K562 (cell line): ENCODE data around the gene CCR5AS.
A peak's percentile ranks its signal among the peaks of the same experiment; 100 is the strongest.

Experiments used
- ATAC-seq: fragments of 200-7000 bp; cut with Tn5 transposase; 3 replicates; pipeline ENCODE4 v1.9.1; 2020; ENCODE audit warnings: moderate library complexity
- BruUV-seq: library from RNA; stranded (reverse); fragments of 400-500 nt; replicated peaks from 2 replicates; lab custom pipeline; 2021; lab: Mats Ljungman, UMichigan
- CTCF ChIA-PET: fragments of 300-600 bp; formaldehyde crosslinking; extraction: SDS; loops from one replicate; lab custom pipeline; 2021; ENCODE audit warnings: low intra/inter-chr PET ratio; lab: Yijun Ruan, JAX
- POLR2A ChIA-PET: fragments of 300-600, 350-650 bp; sonication (Branson Sonifier 250); formaldehyde crosslinking; extraction: SDS; loops from one replicate; lab custom pipeline; 2021; ENCODE audit warnings: antibody characterized with exemption, inconsistent platforms; lab: Yijun Ruan, JAX
- DNase-seq, 4 experiments: peaks; one replicate each; pipeline versions ENCODE4 v3.0.0 to v3.0.0-alpha.2; 2011 to 2018; ENCODE audit warnings: low spot score in 3 of 4, mixed read lengths in 3 of 4; ENCODE audit errors: extremely low read depth in 1 of 4
- FAIRE-seq: peaks from 2 replicates; lab custom pipeline; 2011; peaks lifted over from hg19 to GRCh38; lab: Jason Lieb, UNC
- H2AFZ ChIP-seq: 2 replicates; pipeline ENCODE4 v1.6.0; 2011; ENCODE audit warnings: low read depth, low read length, control low read depth, inconsistent platforms
- H3K27ac ChIP-seq: fragments of 200-600 bp; 3 replicates; pipeline ENCODE4 v1.8.0; 2011; ENCODE audit warnings: low read depth, mild to moderate bottlenecking, control low read depth, inconsistent platforms, low read length, moderate library complexity, mixed read lengths; ENCODE audit errors: extremely low read depth
- H3K27me3 ChIP-seq, 2 experiments: fragments of 300-600 bp in 1 of 2; 2 replicates in 1 of 2; 3 replicates in 1 of 2; pipeline versions ENCODE4 v1.6.0 to v1.8.0; 2011; ENCODE audit warnings: inconsistent platforms in 2 of 2, low read length in 2 of 2, mild to moderate bottlenecking in 1 of 2, mixed read lengths in 1 of 2, moderate library complexity in 1 of 2; ENCODE audit not compliant: control insufficient read depth in 2 of 2, insufficient read depth in 2 of 2
- H3K36me3 ChIP-seq: fragments of 300-600 bp; 3 replicates; pipeline ENCODE4 v1.8.0; 2011; ENCODE audit warnings: mild to moderate bottlenecking, low read length, inconsistent platforms; ENCODE audit not compliant: control insufficient read depth, insufficient read depth
- H3K4me1 ChIP-seq, 2 experiments: fragments of 200-600 bp in 1 of 2; replicated peaks in 1 of 2; 2 replicates in 1 of 2; 3 replicates in 1 of 2; pipeline versions ENCODE4 v1.5.1 to v1.8.0; 2011; ENCODE audit warnings: inconsistent platforms in 2 of 2, low read length in 2 of 2, mild to moderate bottlenecking in 1 of 2, mixed read lengths in 1 of 2, moderate library complexity in 1 of 2; ENCODE audit not compliant: control insufficient read depth in 2 of 2, insufficient read depth in 2 of 2
- H3K4me2 ChIP-seq: 2 replicates; pipeline ENCODE4 v1.6.1; 2011; ENCODE audit warnings: low read length, control low read depth, inconsistent platforms, mixed read lengths; ENCODE audit not compliant: insufficient read depth
- H3K4me3 ChIP-seq: fragments of 200-600 bp; sonication (generic), shearing (Covaris generic); 2 replicates; pipeline ENCODE4 v1.5.1; 2016; ENCODE audit warnings: control low read depth, inconsistent platforms
- H3K79me2 ChIP-seq: fragments of 200-600 bp; 3 replicates; pipeline ENCODE4 v1.8.0; 2011; ENCODE audit warnings: low read length, inconsistent platforms; ENCODE audit not compliant: control insufficient read depth, insufficient read depth
- H3K9ac ChIP-seq, 2 experiments: 2 replicates each; pipeline versions ENCODE4 v1.6.0 to v1.6.1; 2011; ENCODE audit warnings: low read depth in 2 of 2, low read length in 2 of 2, control low read depth in 1 of 2, inconsistent platforms in 1 of 2, mild to moderate bottlenecking in 1 of 2, mixed read lengths in 1 of 2; ENCODE audit not compliant: insufficient read depth in 1 of 2
- H3K9me1 ChIP-seq: one replicate; pipeline ENCODE4 v1.6.0; 2011; ENCODE audit warnings: inconsistent platforms, mild to moderate bottlenecking, low read length, moderate library complexity; ENCODE audit not compliant: control insufficient read depth, insufficient read depth
- H3K9me3 ChIP-seq: replicated peaks from 2 replicates; pipeline ENCODE4 v1.5.1; 2011; ENCODE audit warnings: low read depth, low read length, inconsistent platforms; ENCODE audit not compliant: control insufficient read depth, insufficient read depth
- H4K20me1 ChIP-seq: replicated peaks from 2 replicates; pipeline ENCODE4 v1.6.1; 2011; ENCODE audit warnings: low read length, inconsistent platforms, mixed read lengths; ENCODE audit not compliant: control insufficient read depth, insufficient read depth
- CEBPB ChIP-seq: fragments of 450-650 bp; IDR thresholded peaks from 2 replicates; pipeline ENCODE4 v1.6.1; 2016; ENCODE audit warnings: missing genetic modification characterization, missing compliant biosample characterization
- CEBPG ChIP-seq, 3 experiments: fragments of 200-800 bp in 1 of 3; sonication (Bioruptor generic) in 1 of 3; sonication (generic) in 1 of 3; formaldehyde crosslinking in 1 of 3; IDR thresholded peaks in 2 of 3; conservative IDR thresholded peaks in 1 of 3; 2 replicates each; pipeline versions ENCODE4 v1.6.1 to v1.8.0; 2016 to 2022; ENCODE audit warnings: missing compliant biosample characterization in 2 of 3, missing genetic modification characterization in 2 of 3, mild to moderate bottlenecking in 1 of 3, missing genetic modification reagents in 1 of 3
- GTF2E2 ChIP-seq: fragments of 200-800 bp; sonication (Bioruptor generic); IDR thresholded peaks from 2 replicates; pipeline ENCODE4 v1.6.1; 2016; ENCODE audit warnings: missing genetic modification characterization, missing compliant biosample characterization
- LCOR ChIP-seq: sonication (generic); formaldehyde crosslinking; IDR thresholded peaks from 2 replicates; pipeline ENCODE4 v1.8.0; 2022; ENCODE audit warnings: mild to moderate bottlenecking, missing genetic modification reagents
- NELFE ChIP-seq: IDR thresholded peaks from 2 replicates; pipeline ENCODE4 v1.6.1; 2011; ENCODE audit warnings: mild to moderate bottlenecking; ENCODE audit not compliant: insufficient read depth, insufficient read length
- SRSF1 ChIP-seq: fragments of 200-400 bp; formaldehyde crosslinking; IDR thresholded peaks from 2 replicates; pipeline ENCODE4 v1.6.1; 2017; ENCODE audit warnings: mild to moderate bottlenecking, low read depth, low read length, moderate library complexity
- SRSF7 ChIP-seq: fragments of 200-400 bp; formaldehyde crosslinking; optimal IDR thresholded peaks from 2 replicates; pipeline ENCODE3; 2017; ENCODE audit warnings: mild to moderate bottlenecking, low read depth, low read length
- THRAP3 ChIP-seq: fragments of 450-650 bp; IDR thresholded peaks from 2 replicates; pipeline ENCODE4 v1.6.1; 2016; ENCODE audit warnings: mild to moderate bottlenecking, inconsistent platforms, borderline replicate concordance
- ZNF778 ChIP-seq: fragments of 450-650 bp; formaldehyde crosslinking; IDR thresholded peaks from 2 replicates; pipeline ENCODE4 v1.4.0; 2020; ENCODE audit warnings: mild to moderate bottlenecking, moderate library complexity
- WGBS: fragments of 100-300 bp; shearing (Covaris generic); methylation state at CpG from one replicate; pipeline ENCODE4 v1.1.6; 2016; ENCODE audit warnings: low coverage, mixed read lengths; ENCODE audit not compliant: insufficient coverage; ENCODE audit errors: missing lambda C conversion rate; 5-methylcytosine and 5-hydroxymethylcytosine counted together
- in situ Hi-C: fragments of 300-500 bp; cut with MboI; formaldehyde crosslinking; loops from 4 replicates; pipeline ENCODE4 v1.15.0; 2018; ENCODE audit warnings: inconsistent platforms, mixed read lengths
- intact Hi-C: fragments of 100-400 bp; cut with micrococcal nuclease; formaldehyde crosslinking; loops from 2 replicates; pipeline ENCODE4 v1.14.2; 2022
- TF ChIP-seq, protein P1 (sequence below): fragments of 250-450 bp; sonication (Bioruptor Pico); IDR thresholded peaks from 2 replicates; pipeline ENCODE4 v1.5.0; 2022; ENCODE audit warnings: mild to moderate bottlenecking

The CCR5AS gene

DNA sequence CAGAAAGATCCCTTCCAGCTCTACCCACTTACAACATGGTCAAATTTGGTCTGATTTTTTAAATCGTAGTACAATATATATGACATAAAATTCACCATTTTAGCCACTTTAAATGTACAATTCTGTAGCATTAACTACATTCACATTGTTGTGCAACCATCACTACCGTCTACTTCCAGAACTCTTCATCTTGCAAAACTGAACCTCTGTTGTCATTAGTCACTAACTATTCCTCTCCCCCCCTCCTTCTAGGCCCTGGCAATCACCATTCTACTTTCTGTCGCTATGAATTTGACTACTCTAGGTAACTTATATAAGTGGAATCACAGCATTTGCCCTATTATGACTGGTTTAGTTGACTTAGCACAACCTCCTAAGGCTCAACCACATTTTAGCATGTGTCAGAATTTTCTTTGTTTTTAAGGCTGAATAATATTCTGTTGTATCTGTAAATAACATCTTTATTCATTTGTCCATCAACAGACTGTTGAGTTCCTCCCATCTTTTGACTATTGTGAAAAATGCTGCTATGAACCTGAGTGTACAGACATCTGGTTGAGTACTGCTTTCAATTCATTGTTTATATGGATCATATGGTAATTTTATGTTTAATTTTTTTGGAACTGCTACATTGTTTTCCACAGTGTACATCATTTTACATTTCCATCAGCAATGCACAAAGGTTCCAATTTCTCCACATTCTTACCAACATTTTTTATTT lies 88.5 kb downstream of the CCR5AS start:
- no TSS peak for BruUV-seq
- WGBS = 1% methylated on average over 3 of the region's 3 CpGs
- H4K20me1 ChIP-seq = no peaks in the 10 kb centered on the region
- H3K27ac ChIP-seq = no peak overlapping the region
- H3K27me3 ChIP-seq = no peaks in the 10 kb centered on the region
- peak; percentile 36; the same call in 1 of the 2 replicates for TF ChIP-seq CEBPB
- no peak for TF ChIP-seq CEBPG (CRISPR knock-in tag; IDR thresholded peaks at IDR 0.05)
- TF ChIP-seq CEBPG (tag; conservative IDR thresholded peaks at IDR 0.05 in 1 of 2, IDR thresholded peaks at IDR 0.05 in 1 of 2) = peak in 1 of 2 experiments; percentile 36; a peak in 1 of 4 replicates
- TF ChIP-seq SRSF7 = no peak
- ATAC-seq (no peak), FAIRE-seq (no peak), DNase-seq (no peak)
- POLR2A ChIA-PET = no interaction called here
- H2AFZ ChIP-seq = no peak overlapping the region
- in situ Hi-C loops (no loop called here), intact Hi-C loops (no loop called here)
- H3K79me2 ChIP-seq = no peaks in the 10 kb centered on the region
- no peak overlapping the region for H3K9ac ChIP-seq
- H3K4me2 ChIP-seq = no peak overlapping the region
- no peaks in the 10 kb centered on the region for H3K36me3 ChIP-seq
- H3K4me1 ChIP-seq = no peaks in the 10 kb centered on the region
- no peak overlapping the region for H3K4me3 ChIP-seq
- CTCF ChIA-PET = no interaction called here
- H3K9me1 ChIP-seq = no peaks in the 10 kb centered on the region
- H3K9me3 ChIP-seq = no peaks in the 10 kb centered on the region

DNA sequence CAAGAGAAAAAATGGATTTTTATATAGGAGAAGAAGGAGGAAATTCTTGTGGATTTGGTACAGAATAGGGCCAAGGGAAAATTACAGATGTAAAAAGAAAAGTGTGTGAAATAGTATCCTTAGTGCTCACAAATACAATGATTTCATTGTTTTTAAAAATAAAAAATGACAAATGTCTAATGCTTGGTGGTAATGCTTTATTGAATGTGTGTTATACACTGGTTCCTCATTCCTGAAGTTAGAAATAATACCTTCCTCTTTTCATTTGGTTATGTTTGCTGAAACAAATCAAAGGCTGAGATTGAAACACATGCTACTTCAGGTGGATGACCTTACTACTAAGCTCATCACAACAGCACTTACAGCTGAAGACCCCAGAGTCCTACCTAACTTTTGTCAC lies 90.7 kb downstream of the CCR5AS start:
- ATAC-seq (no peak), DNase-seq (no peak), FAIRE-seq (no peak)
- intact Hi-C loops (no loop called here), in situ Hi-C loops (no loop called here)
- Histone ChIP-seq H3K9ac (no peak overlapping the region), H3K36me3 (no peaks in the 10 kb centered on the region), H3K4me1 (no peaks in the 10 kb centered on the region), H3K4me3 (no peak overlapping the region), H3K27ac (no peak overlapping the region), H3K4me2 (no peak overlapping the region), H3K27me3 (no peaks in the 10 kb centered on the region), H3K9me1 (no peaks in the 10 kb centered on the region), H3K79me2 (no peaks in the 10 kb centered on the region), H4K20me1 (no peaks in the 10 kb centered on the region), H3K9me3 (no peaks in the 10 kb centered on the region), H2AFZ (no peak overlapping the region)
- ChIA-PET CTCF (no interaction called here), POLR2A (interaction anchor here (0.6 kb wide), 2 partner anchors 154 to 218 kb away, joined by 3 read pairs; no protein-coding TSS in a partner anchor)
- BruUV-seq = no TSS peak
- TF ChIP-seq THRAP3 = no peak
- no peak for TF ChIP-seq NELFE
- no peak for TF ChIP-seq ZNF778 (CRISPR knock-in tag)
- TF ChIP-seq LCOR (CRISPR knock-in tag) = no peak
- no peak for TF ChIP-seq SRSF1
- TF ChIP-seq GTF2E2 (tag) = no peak
- TF ChIP-seq, protein P1, sequence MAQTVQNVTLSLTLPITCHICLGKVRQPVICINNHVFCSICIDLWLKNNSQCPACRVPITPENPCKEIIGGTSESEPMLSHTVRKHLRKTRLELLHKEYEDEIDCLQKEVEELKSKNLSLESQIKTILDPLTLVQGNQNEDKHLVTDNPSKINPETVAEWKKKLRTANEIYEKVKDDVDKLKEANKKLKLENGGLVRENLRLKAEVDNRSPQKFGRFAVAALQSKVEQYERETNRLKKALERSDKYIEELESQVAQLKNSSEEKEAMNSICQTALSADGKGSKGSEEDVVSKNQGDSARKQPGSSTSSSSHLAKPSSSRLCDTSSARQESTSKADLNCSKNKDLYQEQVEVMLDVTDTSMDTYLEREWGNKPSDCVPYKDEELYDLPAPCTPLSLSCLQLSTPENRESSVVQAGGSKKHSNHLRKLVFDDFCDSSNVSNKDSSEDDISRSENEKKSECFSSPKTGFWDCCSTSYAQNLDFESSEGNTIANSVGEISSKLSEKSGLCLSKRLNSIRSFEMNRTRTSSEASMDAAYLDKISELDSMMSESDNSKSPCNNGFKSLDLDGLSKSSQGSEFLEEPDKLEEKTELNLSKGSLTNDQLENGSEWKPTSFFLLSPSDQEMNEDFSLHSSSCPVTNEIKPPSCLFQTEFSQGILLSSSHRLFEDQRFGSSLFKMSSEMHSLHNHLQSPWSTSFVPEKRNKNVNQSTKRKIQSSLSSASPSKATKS (CRISPR knock-in tag) = no peak
